Kidney (tissue), 14 donors: ENCODE data around the gene LMBRD2. TPM values are rescaled to one million over a fixed set of nuclear protein-coding genes. Genes with fewer than 3 reads are reported as not detected.
"Not testable (repeated sequence)": the region's sequence is repeated elsewhere in the genome, so short reads cannot be mapped to it uniquely, and the experiment has no call there.

Experiments used
- DNase-seq, 5 donors: peaks; one replicate each; pipeline ENCODE4 v3.0.0-alpha.2; 2013 to 2020
- FAIRE-seq: peaks from 2 replicates; lab custom pipeline; 2012; peaks lifted over from hg19 to GRCh38; lab: Jason Lieb, UNC
- H3K27ac ChIP-seq, 2 donors: one replicate each; pipeline ENCODE4 v1.7.0; 2013; ENCODE audit warnings: low read depth in 2 of 2, low read length in 2 of 2, inconsistent platforms in 1 of 2
- H3K27me3 ChIP-seq: one replicate; pipeline ENCODE4 v1.7.1; 2013; ENCODE audit warnings: low read length, inconsistent platforms; ENCODE audit not compliant: control insufficient read depth, insufficient read depth
- H3K36me3 ChIP-seq, 3 donors: one replicate each; pipeline versions ENCODE4 v1.7.0 to v1.7.1; 2013; ENCODE audit warnings: low read length in 3 of 3, control low read depth in 1 of 3, inconsistent platforms in 1 of 3; ENCODE audit not compliant: insufficient read depth in 3 of 3, control insufficient read depth in 2 of 3
- H3K4me1 ChIP-seq, 3 donors: one replicate each; pipeline versions ENCODE4 v1.7.0 to v1.7.1; 2013; ENCODE audit warnings: low read length in 3 of 3, inconsistent platforms in 1 of 3, low read depth in 1 of 3; ENCODE audit not compliant: control insufficient read depth in 2 of 3, insufficient read depth in 2 of 3
- H3K4me3 ChIP-seq, 3 donors: one replicate each; pipeline versions ENCODE4 v1.7.0 to v1.8.1; 2013; ENCODE audit warnings: low read length in 3 of 3, control low read depth in 1 of 3, inconsistent platforms in 1 of 3
- H3K9ac ChIP-seq, 3 donors: one replicate each; pipeline versions ENCODE4 v1.7.0 to v1.7.1; 2013; ENCODE audit warnings: low read length in 3 of 3, control low read depth in 1 of 3, inconsistent platforms in 1 of 3
- H3K9me3 ChIP-seq, 3 donors: one replicate each; pipeline versions ENCODE4 v1.7.0 to v1.7.1; 2013; ENCODE audit warnings: low read length in 3 of 3, control low read depth in 1 of 3, inconsistent platforms in 1 of 3; ENCODE audit not compliant: control insufficient read depth in 2 of 3, insufficient read depth in 1 of 3
- intact Hi-C: fragments of 100-400 bp; cut with DNase I; formaldehyde crosslinking; loops from one replicate; pipeline ENCODE4 v1.11.1; 2022
- polyA plus RNA-seq: library from polyadenylated mRNA; stranded (reverse); fragments of 350-450 nt; fragmentation: Illumina TruSeq; extraction: RNeasy Lipid Tissue Mini Kit (QIAGEN cat#74804); gene quantifications from one replicate; pipeline ENCODE4 v1.2.3, GENCODE V29; 2014; ENCODE audit warnings: low read depth, low replicate concordance; ENCODE audit not compliant: insufficient read depth
- total RNA-seq: library from RNA; stranded (reverse); fragmentation: NEBNext Ultra II Directional; extraction: Animal tissue kit (Norgen Biotek cat#: 25700); gene quantifications from one replicate; pipeline ENCODE4 v1.2.1, GENCODE V29; 2021
- TF ChIP-seq, protein P1 (sequence below): IDR thresholded peaks from 3 replicates; pipeline ENCODE4 v1.5.1; 2012; ENCODE audit warnings: mild to moderate bottlenecking, moderate library complexity, borderline replicate concordance; ENCODE audit not compliant: insufficient read depth; ENCODE audit errors: extremely low read depth
- donor health status: control.
- donor health status: control.
- donor health status: control.
- donor health status: control.
- donor health status: control.
- donor health status: DM: yes; HTN: yes; CAD: no.
- donor health status: Normal renal cell carcinoma (clear cell type).

Gene LMBRD2
- total and polyA plus RNA-seq, 2 donors from 2014 or later, result 4.0 to 13.6 TPM

DNA sequence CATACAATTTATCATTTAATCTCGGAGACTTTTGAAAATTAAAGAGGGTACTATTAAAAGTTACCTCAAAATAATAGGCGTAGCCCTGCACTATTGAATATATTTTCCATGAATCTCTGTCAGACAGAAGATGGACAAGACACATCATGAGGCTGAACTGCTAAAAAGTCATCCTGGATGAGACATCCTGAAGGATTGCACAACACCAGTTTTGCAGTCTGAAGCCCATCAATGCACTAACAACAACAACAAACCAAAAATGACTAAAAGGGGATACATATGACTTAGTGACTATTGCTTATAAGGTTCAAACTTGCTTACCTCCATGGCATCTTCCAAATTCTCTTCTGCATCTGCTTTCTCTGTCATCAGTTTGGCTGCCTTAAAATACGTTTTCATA is 15.7 kb downstream of the LMBRD2 start:
- TF ChIP-seq, protein P1, sequence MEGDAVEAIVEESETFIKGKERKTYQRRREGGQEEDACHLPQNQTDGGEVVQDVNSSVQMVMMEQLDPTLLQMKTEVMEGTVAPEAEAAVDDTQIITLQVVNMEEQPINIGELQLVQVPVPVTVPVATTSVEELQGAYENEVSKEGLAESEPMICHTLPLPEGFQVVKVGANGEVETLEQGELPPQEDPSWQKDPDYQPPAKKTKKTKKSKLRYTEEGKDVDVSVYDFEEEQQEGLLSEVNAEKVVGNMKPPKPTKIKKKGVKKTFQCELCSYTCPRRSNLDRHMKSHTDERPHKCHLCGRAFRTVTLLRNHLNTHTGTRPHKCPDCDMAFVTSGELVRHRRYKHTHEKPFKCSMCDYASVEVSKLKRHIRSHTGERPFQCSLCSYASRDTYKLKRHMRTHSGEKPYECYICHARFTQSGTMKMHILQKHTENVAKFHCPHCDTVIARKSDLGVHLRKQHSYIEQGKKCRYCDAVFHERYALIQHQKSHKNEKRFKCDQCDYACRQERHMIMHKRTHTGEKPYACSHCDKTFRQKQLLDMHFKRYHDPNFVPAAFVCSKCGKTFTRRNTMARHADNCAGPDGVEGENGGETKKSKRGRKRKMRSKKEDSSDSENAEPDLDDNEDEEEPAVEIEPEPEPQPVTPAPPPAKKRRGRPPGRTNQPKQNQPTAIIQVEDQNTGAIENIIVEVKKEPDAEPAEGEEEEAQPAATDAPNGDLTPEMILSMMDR, result no peak
- intact Hi-C loops, result no loop called here

DNA sequence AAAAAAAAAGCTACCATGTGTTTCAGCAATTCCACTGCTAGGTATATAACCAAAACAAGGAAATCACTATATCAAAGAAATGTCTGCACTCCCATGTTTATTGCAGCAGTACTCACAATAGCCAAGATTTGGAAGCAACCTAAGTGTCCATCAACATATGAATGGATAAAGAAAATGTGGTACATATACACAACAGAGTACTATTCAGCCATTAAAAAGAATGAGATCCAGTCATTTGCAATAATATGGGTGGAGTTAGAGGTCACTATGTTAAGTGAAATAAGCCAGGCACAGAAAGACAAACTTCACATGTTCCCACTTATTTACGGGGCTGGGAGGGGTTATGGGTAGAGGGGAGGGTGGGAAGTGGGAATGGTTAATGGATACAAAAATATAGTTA is 18.7 kb downstream of the LMBRD2 start:
- H3K9ac ChIP-seq, FAIRE-seq, H3K9me3 ChIP-seq, H3K4me1 ChIP-seq, H3K27me3 ChIP-seq, H3K4me3 ChIP-seq, H3K27ac ChIP-seq, H3K36me3 ChIP-seq, DNase-seq, intact Hi-C loops: not testable (repeated sequence)

More for the DNA sequence above, 15.7 kb downstream of the LMBRD2 start:
- Histone ChIP-seq H3K4me3 (no peak overlapping the region), H3K36me3 (peaks cover 0 to 6% (median 3%) of the 10 kb centered on the region in 3 donors), H3K9ac (no peak overlapping the region), H3K9me3 (no peaks in the 10 kb centered on the region), H3K27ac (no peak overlapping the region), H3K4me1 (no peaks in the 10 kb centered on the region), H3K27me3 (no peaks in the 10 kb centered on the region)
- FAIRE-seq (no peak), DNase-seq (no peak)

DNA sequence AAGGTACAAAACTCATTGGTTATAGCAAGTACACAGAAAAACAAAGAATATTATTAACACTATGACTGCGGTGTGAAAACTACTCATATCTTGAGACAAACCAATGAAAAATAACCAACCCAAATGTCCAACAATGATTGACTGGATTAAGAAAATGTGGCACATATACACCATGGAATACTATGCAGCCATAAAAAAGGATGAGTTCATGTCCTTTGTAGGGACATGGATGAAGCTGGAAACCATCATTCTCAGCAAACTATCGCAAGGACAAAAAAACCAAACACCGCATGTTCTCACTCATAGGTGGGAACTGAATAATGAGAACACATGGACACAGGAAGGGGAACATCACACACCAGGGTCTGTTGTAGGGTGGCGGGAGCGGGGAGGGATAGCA is 22.0 kb downstream of the LMBRD2 start:
- FAIRE-seq, H3K36me3 ChIP-seq, H3K9me3 ChIP-seq, intact Hi-C loops, H3K9ac ChIP-seq, H3K27me3 ChIP-seq, H3K4me3 ChIP-seq, H3K27ac ChIP-seq, DNase-seq, H3K4me1 ChIP-seq: not testable (repeated sequence)

DNA sequence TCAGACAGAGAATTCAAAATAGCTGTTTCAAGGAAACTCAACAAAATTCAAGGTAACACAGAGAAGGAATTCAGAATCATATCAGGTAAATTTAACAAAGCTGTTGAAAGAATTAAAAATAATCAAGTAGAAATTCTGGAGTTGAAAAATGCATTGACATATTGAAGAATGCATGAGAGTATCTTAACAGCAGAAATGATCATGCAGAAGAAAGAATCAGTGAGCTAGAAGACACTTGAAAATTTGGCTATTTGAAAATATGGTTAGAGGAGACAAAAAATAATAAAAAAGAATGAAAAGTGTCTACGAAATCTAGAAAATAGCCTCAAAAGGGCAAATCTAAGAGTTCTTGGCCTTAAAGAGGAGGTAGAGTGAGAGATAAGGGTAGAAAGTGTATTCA is 22.9 kb downstream of the LMBRD2 start:
- FAIRE-seq (no peak), DNase-seq (no peak)
- no peaks in the 10 kb centered on the region for H3K9me3 ChIP-seq
- intact Hi-C loops, result no loop called here
- H3K27ac ChIP-seq, result no peak overlapping the region
- TF ChIP-seq, protein P1, result no peak
- no peak overlapping the region for H3K4me3 ChIP-seq
- H3K27me3 ChIP-seq, result no peaks in the 10 kb centered on the region
- no peaks in the 10 kb centered on the region for H3K36me3 ChIP-seq
- H3K9ac ChIP-seq, result no peak overlapping the region
- no peaks in the 10 kb centered on the region for H3K4me1 ChIP-seq
